ENCODE data around the gene CSF3R. TPM values are rescaled to one million over a fixed set of nuclear protein-coding genes. Genes with fewer than 3 reads are reported as not detected.

Gene CSF3R
- total RNA-seq, 1 donor from 2014 or later: 0.20 TPM

DNA sequence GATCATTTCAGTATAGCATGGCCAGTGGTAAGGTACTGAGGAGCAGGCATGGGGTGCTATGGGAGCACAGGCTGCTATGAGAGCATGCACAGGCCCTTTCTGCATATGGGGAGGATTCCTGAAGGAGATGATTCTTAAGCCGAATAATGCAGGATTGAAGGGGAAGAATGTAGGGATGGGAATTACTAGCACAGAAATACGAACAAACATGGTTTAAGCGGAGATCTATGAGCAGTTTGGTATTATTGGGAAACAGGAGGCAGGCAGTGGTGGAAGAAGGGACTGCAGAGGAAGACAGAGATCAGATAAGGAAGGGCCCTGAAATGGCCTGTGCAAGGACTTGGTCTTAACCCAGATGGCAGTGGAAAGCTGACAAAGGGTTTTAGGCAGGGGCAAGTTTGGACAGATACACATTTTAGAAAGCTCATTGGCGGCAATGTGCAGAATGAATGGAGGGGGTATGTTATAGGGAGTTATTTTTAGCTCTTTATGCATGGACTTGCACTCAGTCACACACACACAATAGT, 34.1 kb downstream of the CSF3R start:
- Histone ChIP-seq H3K36me3 (ENCODE audit: insufficient read depth, low read length) (no peaks in the 10 kb centered on the region), H4K20me1 (ENCODE audit: insufficient read depth, low read length) (no peaks in the 10 kb centered on the region), H2AFZ (ENCODE audit: low read depth, low read length) (no peak overlapping the region), H3K79me2 (ENCODE audit: insufficient read depth, low read length) (no peaks in the 10 kb centered on the region), H3K27me3 (ENCODE audit: insufficient read depth, low read length) (no peaks in the 10 kb centered on the region), H3K9me3 (ENCODE audit: insufficient read depth, low read depth, low read length) (no peaks in the 10 kb centered on the region), H3K27ac (ENCODE audit: low read depth, low read length) (no peak overlapping the region), H3K9ac (ENCODE audit: low read length) (no peak overlapping the region), H3K4me2 (ENCODE audit: low read length) (no peak overlapping the region), H3K4me1 (ENCODE audit: insufficient read depth, low read length) (peaks cover 9% of the 10 kb centered on the region), H3K4me3 (ENCODE audit: insufficient read depth, low read depth, low read length) (no peak overlapping the region)
- Mint-ChIP-seq H3K4me3 (ENCODE audit: unreplicated experiment) (no peak overlapping the region), H3K4me1 (ENCODE audit: low read depth, unreplicated experiment) (peaks cover 7% of the 10 kb centered on the region), H3K27ac (ENCODE audit: unreplicated experiment) (no peak overlapping the region), H3K9me3 (ENCODE audit: unreplicated experiment) (no peaks in the 10 kb centered on the region), H3K36me3 (ENCODE audit: low read depth, unreplicated experiment) (peaks cover 3% of the 10 kb centered on the region), H3K27me3 (ENCODE audit: low read depth, unreplicated experiment) (no peaks in the 10 kb centered on the region)
- TF ChIP-seq EZH2 (IDR thresholded peaks at IDR 0.05; ENCODE audit: insufficient read depth, low read length): no peak
- TF ChIP-seq, protein P1, sequence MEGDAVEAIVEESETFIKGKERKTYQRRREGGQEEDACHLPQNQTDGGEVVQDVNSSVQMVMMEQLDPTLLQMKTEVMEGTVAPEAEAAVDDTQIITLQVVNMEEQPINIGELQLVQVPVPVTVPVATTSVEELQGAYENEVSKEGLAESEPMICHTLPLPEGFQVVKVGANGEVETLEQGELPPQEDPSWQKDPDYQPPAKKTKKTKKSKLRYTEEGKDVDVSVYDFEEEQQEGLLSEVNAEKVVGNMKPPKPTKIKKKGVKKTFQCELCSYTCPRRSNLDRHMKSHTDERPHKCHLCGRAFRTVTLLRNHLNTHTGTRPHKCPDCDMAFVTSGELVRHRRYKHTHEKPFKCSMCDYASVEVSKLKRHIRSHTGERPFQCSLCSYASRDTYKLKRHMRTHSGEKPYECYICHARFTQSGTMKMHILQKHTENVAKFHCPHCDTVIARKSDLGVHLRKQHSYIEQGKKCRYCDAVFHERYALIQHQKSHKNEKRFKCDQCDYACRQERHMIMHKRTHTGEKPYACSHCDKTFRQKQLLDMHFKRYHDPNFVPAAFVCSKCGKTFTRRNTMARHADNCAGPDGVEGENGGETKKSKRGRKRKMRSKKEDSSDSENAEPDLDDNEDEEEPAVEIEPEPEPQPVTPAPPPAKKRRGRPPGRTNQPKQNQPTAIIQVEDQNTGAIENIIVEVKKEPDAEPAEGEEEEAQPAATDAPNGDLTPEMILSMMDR (IDR thresholded peaks at IDR 0.05; ENCODE audit: insufficient read depth, low read depth, low read length): no peak
- no peak for FAIRE-seq
- no peak for DNase-seq (ENCODE audit: low read depth)

DNA sequence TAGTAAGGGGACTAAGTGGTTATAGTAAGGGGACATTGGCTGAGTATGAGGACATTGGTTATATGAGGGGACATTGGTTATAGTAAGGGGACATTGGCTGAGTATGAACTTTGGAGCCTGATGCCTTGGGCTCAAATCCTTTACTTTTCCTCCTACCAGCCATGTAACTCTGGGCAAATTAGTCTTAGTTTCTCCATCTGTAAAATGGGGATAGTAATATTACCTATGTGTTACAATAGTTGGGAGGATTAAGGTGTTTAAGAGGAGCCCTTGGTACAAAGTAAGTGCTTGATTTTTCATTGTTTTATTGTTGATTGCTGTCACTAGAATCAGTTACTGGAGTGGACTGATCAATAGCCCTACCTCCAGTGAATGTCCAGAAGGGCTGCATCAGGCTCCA, 35.3 kb downstream of the CSF3R start:
- Histone ChIP-seq H3K36me3 (ENCODE audit: insufficient read depth, low read length) (no peaks in the 10 kb centered on the region), H3K4me1 (ENCODE audit: insufficient read depth, low read length) (peaks cover 9% of the 10 kb centered on the region), H2AFZ (ENCODE audit: low read depth, low read length) (no peak overlapping the region), H3K4me2 (ENCODE audit: low read length) (no peak overlapping the region), H4K20me1 (ENCODE audit: insufficient read depth, low read length) (no peaks in the 10 kb centered on the region), H3K27ac (ENCODE audit: low read depth, low read length) (no peak overlapping the region), H3K27me3 (ENCODE audit: insufficient read depth, low read length) (no peaks in the 10 kb centered on the region), H3K79me2 (ENCODE audit: insufficient read depth, low read length) (no peaks in the 10 kb centered on the region), H3K9ac (ENCODE audit: low read length) (no peak overlapping the region), H3K9me3 (ENCODE audit: insufficient read depth, low read depth, low read length) (no peaks in the 10 kb centered on the region), H3K4me3 (ENCODE audit: insufficient read depth, low read depth, low read length) (no peak overlapping the region)
- no peak for FAIRE-seq
- TF ChIP-seq EZH2 (IDR thresholded peaks at IDR 0.05; ENCODE audit: insufficient read depth, low read length): no peak
- TF ChIP-seq, protein P1 (IDR thresholded peaks at IDR 0.05; ENCODE audit: insufficient read depth, low read depth, low read length): no peak
- Mint-ChIP-seq H3K27me3 (ENCODE audit: low read depth, unreplicated experiment) (no peaks in the 10 kb centered on the region), H3K4me3 (ENCODE audit: unreplicated experiment) (no peak overlapping the region), H3K4me1 (ENCODE audit: low read depth, unreplicated experiment) (peaks cover 7% of the 10 kb centered on the region), H3K27ac (ENCODE audit: unreplicated experiment) (no peak overlapping the region), H3K9me3 (ENCODE audit: unreplicated experiment) (no peaks in the 10 kb centered on the region), H3K36me3 (ENCODE audit: low read depth, unreplicated experiment) (peaks cover 2% of the 10 kb centered on the region)
- no peak for DNase-seq (ENCODE audit: low read depth)

DNA sequence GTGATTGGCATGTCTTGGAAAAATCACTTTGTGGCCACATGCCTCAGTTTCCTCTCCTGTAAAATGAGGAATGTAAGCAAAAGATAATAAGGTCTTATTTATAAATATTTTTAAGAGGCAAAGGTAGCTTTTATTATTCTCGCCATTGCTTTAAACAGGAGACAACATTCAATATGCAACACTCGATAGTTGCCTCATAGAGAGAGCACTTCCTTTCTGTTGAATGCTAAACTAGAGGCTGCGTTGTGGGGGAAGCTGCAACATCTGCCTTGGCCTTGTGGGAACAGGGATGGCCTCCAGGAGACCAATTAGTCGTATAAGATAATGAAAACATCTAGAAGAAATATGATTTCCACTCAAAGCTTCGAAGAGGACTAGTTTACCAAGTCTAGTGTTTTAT, 36.0 kb downstream of the CSF3R start:
- Mint-ChIP-seq H3K36me3 (ENCODE audit: low read depth, unreplicated experiment) (no peaks in the 10 kb centered on the region), H3K4me3 (ENCODE audit: unreplicated experiment) (no peak overlapping the region), H3K27me3 (ENCODE audit: low read depth, unreplicated experiment) (no peaks in the 10 kb centered on the region), H3K27ac (ENCODE audit: unreplicated experiment) (no peak overlapping the region), H3K9me3 (ENCODE audit: unreplicated experiment) (no peaks in the 10 kb centered on the region), H3K4me1 (ENCODE audit: low read depth, unreplicated experiment) (peaks cover 7% of the 10 kb centered on the region)
- TF ChIP-seq, protein P1 (IDR thresholded peaks at IDR 0.05; ENCODE audit: insufficient read depth, low read depth, low read length): no peak
- no peak for TF ChIP-seq EZH2 (IDR thresholded peaks at IDR 0.05; ENCODE audit: insufficient read depth, low read length)
- Histone ChIP-seq H3K4me3 (ENCODE audit: insufficient read depth, low read depth, low read length) (no peak overlapping the region), H3K9ac (ENCODE audit: low read length) (no peak overlapping the region), H3K27ac (ENCODE audit: low read depth, low read length) (no peak overlapping the region), H2AFZ (ENCODE audit: low read depth, low read length) (no peak overlapping the region), H3K4me1 (ENCODE audit: insufficient read depth, low read length) (peaks cover 9% of the 10 kb centered on the region), H3K4me2 (ENCODE audit: low read length) (no peak overlapping the region), H3K79me2 (ENCODE audit: insufficient read depth, low read length) (no peaks in the 10 kb centered on the region), H3K27me3 (ENCODE audit: insufficient read depth, low read length) (no peaks in the 10 kb centered on the region), H4K20me1 (ENCODE audit: insufficient read depth, low read length) (no peaks in the 10 kb centered on the region), H3K9me3 (ENCODE audit: insufficient read depth, low read depth, low read length) (no peaks in the 10 kb centered on the region), H3K36me3 (ENCODE audit: insufficient read depth, low read length) (no peaks in the 10 kb centered on the region)
- FAIRE-seq (no peak), DNase-seq (ENCODE audit: low read depth) (no peak)

Data from astrocyte (in vitro differentiated cells and primary cell).